Bronchus fibroblast of lung (primary cell): ENCODE results near the gene FAAH2. TPM values are rescaled to one million over a fixed set of nuclear protein-coding genes. Genes with fewer than 3 reads are reported as not detected.

Experiments used
- total RNA-seq: library from RNA; depleted of rRNA; stranded (reverse); fragments of >200 nt; gene quantifications from 2 replicates; pipeline ENCODE4 v1.2.3, GENCODE V29; 2015

The FAAH2 gene, protein sequence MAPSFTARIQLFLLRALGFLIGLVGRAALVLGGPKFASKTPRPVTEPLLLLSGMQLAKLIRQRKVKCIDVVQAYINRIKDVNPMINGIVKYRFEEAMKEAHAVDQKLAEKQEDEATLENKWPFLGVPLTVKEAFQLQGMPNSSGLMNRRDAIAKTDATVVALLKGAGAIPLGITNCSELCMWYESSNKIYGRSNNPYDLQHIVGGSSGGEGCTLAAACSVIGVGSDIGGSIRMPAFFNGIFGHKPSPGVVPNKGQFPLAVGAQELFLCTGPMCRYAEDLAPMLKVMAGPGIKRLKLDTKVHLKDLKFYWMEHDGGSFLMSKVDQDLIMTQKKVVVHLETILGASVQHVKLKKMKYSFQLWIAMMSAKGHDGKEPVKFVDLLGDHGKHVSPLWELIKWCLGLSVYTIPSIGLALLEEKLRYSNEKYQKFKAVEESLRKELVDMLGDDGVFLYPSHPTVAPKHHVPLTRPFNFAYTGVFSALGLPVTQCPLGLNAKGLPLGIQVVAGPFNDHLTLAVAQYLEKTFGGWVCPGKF
- not detected in 2 replicates for total RNA-seq

DNA sequence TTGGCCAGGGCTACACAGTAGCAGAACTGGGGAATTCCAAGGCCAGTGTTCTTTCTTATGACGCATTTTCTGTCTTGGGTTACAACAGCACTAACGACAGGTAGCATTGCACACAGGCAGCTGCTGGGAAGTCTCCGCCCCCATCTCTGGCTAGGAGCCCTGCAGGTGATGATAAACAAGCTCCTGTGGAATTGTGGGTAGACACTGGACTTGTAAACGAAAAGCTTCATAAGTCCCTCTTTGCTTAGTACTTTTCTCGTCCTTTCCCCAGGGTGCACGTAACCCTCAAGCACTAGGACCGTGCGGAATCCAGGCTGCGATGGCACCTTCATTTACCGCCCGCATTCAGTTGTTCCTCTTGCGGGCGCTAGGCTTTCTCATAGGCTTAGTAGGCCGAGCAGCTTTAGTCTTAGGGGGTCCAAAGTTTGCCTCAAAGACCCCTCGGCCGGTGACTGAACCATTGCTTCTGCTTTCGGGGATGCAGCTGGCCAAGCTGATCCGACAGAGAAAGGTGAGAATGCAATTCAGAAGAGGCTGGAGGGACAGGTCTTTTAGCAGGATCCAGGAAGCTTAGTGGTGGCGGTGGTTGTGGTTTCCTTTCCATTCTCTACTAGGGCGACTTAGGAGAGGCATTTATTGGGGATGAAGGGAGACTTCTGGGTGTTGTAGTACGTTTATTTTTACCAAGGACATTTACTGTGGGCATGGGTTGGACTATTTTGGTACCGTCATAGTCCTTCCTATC is at the start of gene FAAH2:
FAAH2 (plus strand) TSS at position 200 of the 745 bp plus-strand sequence; CDS start at position 320, 120 bp downstream.

Other genes starting within 250 kb of the FAAH2 start
- 8.2 and 8.4 TPM in 2 replicates for gene SPIN2B, start 165.2 kb upstream of the FAAH2 start, total RNA-seq
- gene SPIN2A, start 149.3 kb upstream of the FAAH2 start, total RNA-seq: 0.15 and 0.67 TPM in 2 replicates